Endothelial cell of umbilical vein (primary cell): ENCODE data around the gene PROM1. TPM values are rescaled to one million over a fixed set of nuclear protein-coding genes. Genes with fewer than 3 reads are reported as not detected.

Experiments
- BruUV-seq: library from RNA; stranded (reverse); fragments of 400-500 nt; replicated peaks from 2 replicates; lab custom pipeline; 2021; lab: Mats Ljungman, UMichigan
- CTCF ChIA-PET: fragments of 300-600, 350-600 bp; sonication (Branson Sonifier 250); formaldehyde crosslinking; loops from one replicate; lab custom pipeline; 2021; ENCODE audit warnings: antibody characterized with exemption, inconsistent platforms; lab: Charles Lee
- POLR2A ChIA-PET: fragments of 300-600, 350-600 bp; sonication (Branson Sonifier 250); formaldehyde crosslinking; loops from one replicate; lab custom pipeline; 2021; ENCODE audit warnings: antibody characterized with exemption, inconsistent platforms; lab: Charles Lee
- DNase-seq: peaks from one replicate; pipeline ENCODE4 v3.0.0-alpha.2; 2011; ENCODE audit warnings: low read depth, low spot score
- FAIRE-seq: peaks from 2 replicates; lab custom pipeline; 2011; peaks lifted over from hg19 to GRCh38; lab: Jason Lieb, UNC
- H2AFZ ChIP-seq: 2 replicates; pipeline ENCODE4 v1.6.0; 2012; ENCODE audit warnings: low read depth, low read length, control low read depth, inconsistent platforms
- H3K27ac ChIP-seq: 2 replicates; pipeline ENCODE4 v1.5.1; 2011; ENCODE audit warnings: low read depth, mild to moderate bottlenecking, control low read depth, low read length, moderate library complexity; ENCODE audit not compliant: insufficient read depth
- H3K27me3 ChIP-seq, 2 experiments: 2 replicates each; pipeline versions ENCODE4 v1.6.0 to v1.6.1; 2011; ENCODE audit warnings: low read length in 2 of 2, mixed read lengths in 1 of 2; ENCODE audit not compliant: control insufficient read depth in 2 of 2, insufficient read depth in 2 of 2
- H3K36me3 ChIP-seq, 2 experiments: 2 replicates in 1 of 2; 3 replicates in 1 of 2; pipeline ENCODE4 v1.5.1; 2011; ENCODE audit warnings: low read length in 2 of 2, mild to moderate bottlenecking in 1 of 2, moderate library complexity in 1 of 2; ENCODE audit not compliant: control insufficient read depth in 2 of 2, insufficient read depth in 2 of 2; ENCODE audit errors: extremely low read depth in 1 of 2
- H3K4me1 ChIP-seq: 3 replicates; pipeline ENCODE4 v1.5.1; 2011; ENCODE audit warnings: mild to moderate bottlenecking, low read length; ENCODE audit not compliant: control insufficient read depth, insufficient read depth; ENCODE audit errors: extremely low read depth
- H3K4me2 ChIP-seq: 2 replicates; pipeline ENCODE4 v1.6.1; 2011; ENCODE audit warnings: low read length, control low read depth, mixed read lengths; ENCODE audit not compliant: insufficient read depth
- H3K4me3 ChIP-seq, 3 experiments: fragments of 200-600 bp in 1 of 3; sonication (generic), shearing (Covaris generic) in 1 of 3; replicated peaks in 1 of 3; 2 replicates each; pipeline ENCODE4 v1.5.1; 2011 to 2016; ENCODE audit warnings: control low read depth in 3 of 3, low read length in 3 of 3, mild to moderate bottlenecking in 2 of 3, inconsistent platforms in 1 of 3, low read depth in 1 of 3, moderate library complexity in 1 of 3; ENCODE audit not compliant: insufficient read depth in 1 of 3
- H3K79me2 ChIP-seq: 2 replicates; pipeline ENCODE4 v1.6.0; 2012; ENCODE audit warnings: low read length, inconsistent platforms; ENCODE audit not compliant: control insufficient read depth, insufficient read depth
- H3K9ac ChIP-seq: replicated peaks from 2 replicates; pipeline ENCODE3; 2011; ENCODE audit warnings: low read length, control low read depth; ENCODE audit not compliant: insufficient read depth; ENCODE audit errors: extremely low read depth
- H3K9me1 ChIP-seq: replicated peaks from 3 replicates; pipeline ENCODE4 v1.6.0; 2011; ENCODE audit warnings: mild to moderate bottlenecking, low read length; ENCODE audit not compliant: control insufficient read depth, insufficient read depth; ENCODE audit errors: extremely low read depth
- H3K9me3 ChIP-seq: replicated peaks from 2 replicates; pipeline ENCODE4 v1.5.1; 2012; ENCODE audit warnings: low read length, inconsistent platforms; ENCODE audit not compliant: control insufficient read depth, insufficient read depth
- H4K20me1 ChIP-seq: replicated peaks from 2 replicates; pipeline ENCODE3; 2011; ENCODE audit warnings: mild to moderate bottlenecking, low read length; ENCODE audit not compliant: control insufficient read depth, insufficient read depth; ENCODE audit errors: extremely low read depth
- CTCF ChIP-seq, 2 donors: IDR thresholded peaks; 1 replicate in 1 of 2; 2 replicates in 1 of 2; pipeline ENCODE4 v1.5.1; 2011; ENCODE audit warnings: low read length in 2 of 2, mild to moderate bottlenecking in 2 of 2, moderate library complexity in 2 of 2, control low read depth in 1 of 2, inconsistent platforms in 1 of 2, low read depth in 1 of 2; ENCODE audit not compliant: insufficient read depth in 1 of 2; ENCODE audit errors: extremely low read depth in 1 of 2
- EZH2 ChIP-seq: IDR thresholded peaks from 2 replicates; pipeline ENCODE4 v1.6.1; 2012; ENCODE audit warnings: borderline replicate concordance, low read depth, mild to moderate bottlenecking, moderate library complexity, low read length, inconsistent platforms; ENCODE audit not compliant: severe bottlenecking
- FOS ChIP-seq: IDR thresholded peaks from 2 replicates; pipeline ENCODE4 v1.6.1; 2011; ENCODE audit warnings: mild to moderate bottlenecking, low read length, moderate library complexity, borderline replicate concordance; ENCODE audit not compliant: insufficient read depth
- GATA2 ChIP-seq: IDR thresholded peaks from 2 replicates; pipeline ENCODE4 v1.7.0; 2011; ENCODE audit warnings: low read depth, mild to moderate bottlenecking, moderate library complexity, mixed read lengths, low read length; ENCODE audit not compliant: insufficient read length, insufficient read depth
- JUN ChIP-seq: IDR thresholded peaks from 2 replicates; pipeline ENCODE4 v1.6.1; 2011; ENCODE audit warnings: borderline replicate concordance, low read depth; ENCODE audit not compliant: insufficient read length, insufficient read depth
- MAX ChIP-seq: IDR thresholded peaks from 2 replicates; pipeline ENCODE4 v1.6.1; 2011; ENCODE audit not compliant: insufficient read depth, insufficient read length
- MYC ChIP-seq: IDR thresholded peaks from one replicate; pipeline ENCODE4 v1.6.1; 2011; ENCODE audit warnings: mild to moderate bottlenecking, low read depth, low read length
- POLR2A ChIP-seq: IDR thresholded peaks from 2 replicates; pipeline ENCODE4 v1.6.1; 2012; ENCODE audit warnings: low read depth, mild to moderate bottlenecking, control low read depth, low read length
- POLR2AphosphoS5 ChIP-seq: IDR thresholded peaks from 2 replicates; pipeline ENCODE4 v1.6.1; 2012; ENCODE audit warnings: low read depth, mild to moderate bottlenecking, control low read depth, low read length, moderate library complexity; ENCODE audit not compliant: insufficient read depth
- dilution Hi-C: fragments of 300-500 bp; cut with MboI; formaldehyde crosslinking; loops from one replicate; pipeline ENCODE4 v1.15.0; 2019; ENCODE audit warnings: low sequenced_read_pairs; ENCODE audit not compliant: extremely low pct_ligation_motif_present
- intact Hi-C: fragments of 100-400 bp; cut with micrococcal nuclease; formaldehyde crosslinking; loops from one replicate; pipeline ENCODE4 v1.10.0; 2022
- polyA plus RNA-seq, 4 experiments: library from polyadenylated mRNA; depleted of rRNA in 3 of 4; stranded (reverse) in 3 of 4; unstranded in 1 of 4; fragments of >200 nt; gene quantifications; 2 replicates each; pipeline versions ENCODE4 v1.2.1 to v1.2.3, GENCODE V29; 2011 to 2012; ENCODE audit warnings: missing spikeins in 1 of 4
- total RNA-seq: library from RNA; stranded (reverse); gene quantifications from 2 replicates; pipeline ENCODE4 v1.2.3, GENCODE V29; 2021

The PROM1 gene
- total and polyA plus RNA-seq, 2 donors (not counting 3 experiments of a cell fraction or from before 2014, with no cell fraction given) = 0.36 to 1.7 TPM

GRCh38 chr4:16117164-16117563 lies 33.3 kb upstream of the PROM1 start:
- DNase-seq = no peak
- no TSS peak for BruUV-seq
- no peak overlapping the region for H3K4me3 ChIP-seq
- H2AFZ ChIP-seq = no peak overlapping the region
- no peak overlapping the region for H3K27ac ChIP-seq
- CTCF ChIA-PET = interaction anchor here (0.8 kb wide), 1 partner anchor 10 kb away, joined by 3 read pairs; no protein-coding TSS in a partner anchor
- POLR2A ChIA-PET = no interaction called here
- no peaks in the 10 kb centered on the region for H3K4me1 ChIP-seq
- no peaks in the 10 kb centered on the region for H3K9me1 ChIP-seq
- H3K79me2 ChIP-seq = no peaks in the 10 kb centered on the region
- no peaks in the 10 kb centered on the region for H4K20me1 ChIP-seq
- H3K4me2 ChIP-seq = no peak overlapping the region
- H3K9me3 ChIP-seq = no peaks in the 10 kb centered on the region
- no peak overlapping the region for H3K9ac ChIP-seq
- TF ChIP-seq POLR2A = no peak
- TF ChIP-seq EZH2 = no peak
- TF ChIP-seq MYC = no peak
- no peak for TF ChIP-seq MAX
- no peak for TF ChIP-seq POLR2AphosphoS5
- TF ChIP-seq FOS = no peak
- TF ChIP-seq JUN = no peak
- TF ChIP-seq CTCF (IDR thresholded peaks at IDR 0.05; ENCODE audit: extremely low read depth in 1 of 2, insufficient read depth in 1 of 2, low read depth in 1 of 2, low read length in 2 of 2) = no peak
- no peak for TF ChIP-seq GATA2
- intact Hi-C loops (no loop called here), dilution Hi-C loops (no loop called here)
- H3K36me3 ChIP-seq = no peaks in the 10 kb centered on the region
- H3K27me3 ChIP-seq = peaks cover 0 to 3% of the 10 kb centered on the region in 2 experiments
- FAIRE-seq = no peak
